ENCODE measurements around the gene FBXL14.
A peak's percentile ranks its signal among the peaks of the same experiment; 100 is the strongest.

Gene FBXL14

DNA sequence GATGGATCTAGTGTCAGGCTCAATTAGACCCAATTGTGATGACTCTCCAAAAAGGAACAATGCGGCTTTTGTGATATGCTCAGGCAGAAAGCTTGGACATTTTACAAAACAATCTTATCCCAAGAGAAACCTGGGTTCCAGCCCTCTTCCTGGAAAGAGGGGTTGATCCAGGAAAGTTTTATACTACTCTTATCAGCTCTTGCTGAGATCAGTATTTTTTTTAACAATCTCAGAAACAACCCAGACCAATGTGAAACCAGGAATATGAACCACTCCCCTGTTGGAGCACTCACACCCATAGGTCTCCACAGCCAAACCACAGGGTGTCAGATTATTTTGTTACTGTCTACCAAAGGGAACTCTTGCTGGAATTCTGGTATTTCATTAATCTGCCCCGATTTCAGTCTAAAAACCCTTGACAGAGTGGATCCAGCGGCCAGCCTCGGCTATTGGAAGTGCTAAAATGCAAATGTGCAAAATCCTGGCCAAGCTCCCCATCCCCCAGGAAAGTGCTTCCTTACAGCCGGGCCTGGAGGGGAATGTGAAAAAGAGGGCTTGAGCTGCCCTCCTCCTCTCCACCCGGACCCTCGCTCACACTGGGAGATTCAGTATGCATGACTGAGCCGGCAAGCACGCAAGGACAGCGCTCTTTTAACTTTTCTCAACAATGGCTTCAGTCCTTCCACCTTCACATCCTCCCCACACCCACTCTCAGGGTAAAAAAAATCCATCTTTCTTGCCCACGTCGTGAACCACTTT, 4.0 kb downstream of the FBXL14 start:
- DNase-seq (ENCODE audit: low spot score) = no peak
- TF ChIP-seq, protein P1, sequence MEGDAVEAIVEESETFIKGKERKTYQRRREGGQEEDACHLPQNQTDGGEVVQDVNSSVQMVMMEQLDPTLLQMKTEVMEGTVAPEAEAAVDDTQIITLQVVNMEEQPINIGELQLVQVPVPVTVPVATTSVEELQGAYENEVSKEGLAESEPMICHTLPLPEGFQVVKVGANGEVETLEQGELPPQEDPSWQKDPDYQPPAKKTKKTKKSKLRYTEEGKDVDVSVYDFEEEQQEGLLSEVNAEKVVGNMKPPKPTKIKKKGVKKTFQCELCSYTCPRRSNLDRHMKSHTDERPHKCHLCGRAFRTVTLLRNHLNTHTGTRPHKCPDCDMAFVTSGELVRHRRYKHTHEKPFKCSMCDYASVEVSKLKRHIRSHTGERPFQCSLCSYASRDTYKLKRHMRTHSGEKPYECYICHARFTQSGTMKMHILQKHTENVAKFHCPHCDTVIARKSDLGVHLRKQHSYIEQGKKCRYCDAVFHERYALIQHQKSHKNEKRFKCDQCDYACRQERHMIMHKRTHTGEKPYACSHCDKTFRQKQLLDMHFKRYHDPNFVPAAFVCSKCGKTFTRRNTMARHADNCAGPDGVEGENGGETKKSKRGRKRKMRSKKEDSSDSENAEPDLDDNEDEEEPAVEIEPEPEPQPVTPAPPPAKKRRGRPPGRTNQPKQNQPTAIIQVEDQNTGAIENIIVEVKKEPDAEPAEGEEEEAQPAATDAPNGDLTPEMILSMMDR (IDR thresholded peaks at IDR 0.05; ENCODE audit: extremely low read depth, missing control alignments) = no peak

DNA sequence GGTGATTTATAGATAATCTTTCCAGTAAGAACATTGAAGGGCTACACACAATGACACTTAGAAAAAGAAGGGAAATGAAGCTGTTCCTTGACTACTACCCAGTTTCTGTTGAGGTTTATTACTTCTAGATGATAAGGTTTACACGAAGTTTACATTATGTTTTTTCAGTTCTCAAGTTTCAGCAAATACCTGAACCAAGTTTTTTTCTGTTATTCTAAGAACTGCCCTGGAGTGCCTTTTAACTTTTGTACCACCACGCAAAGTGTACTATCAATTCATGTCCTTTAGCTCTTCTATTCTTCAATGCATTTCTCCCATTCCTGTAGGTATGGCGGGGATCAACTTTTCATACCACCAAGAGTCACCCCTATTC, 5.8 kb downstream of the FBXL14 start:
- DNase-seq (ENCODE audit: low spot score) = no peak
- TF ChIP-seq, protein P1 (IDR thresholded peaks at IDR 0.05; ENCODE audit: extremely low read depth, missing control alignments) = no peak

DNA sequence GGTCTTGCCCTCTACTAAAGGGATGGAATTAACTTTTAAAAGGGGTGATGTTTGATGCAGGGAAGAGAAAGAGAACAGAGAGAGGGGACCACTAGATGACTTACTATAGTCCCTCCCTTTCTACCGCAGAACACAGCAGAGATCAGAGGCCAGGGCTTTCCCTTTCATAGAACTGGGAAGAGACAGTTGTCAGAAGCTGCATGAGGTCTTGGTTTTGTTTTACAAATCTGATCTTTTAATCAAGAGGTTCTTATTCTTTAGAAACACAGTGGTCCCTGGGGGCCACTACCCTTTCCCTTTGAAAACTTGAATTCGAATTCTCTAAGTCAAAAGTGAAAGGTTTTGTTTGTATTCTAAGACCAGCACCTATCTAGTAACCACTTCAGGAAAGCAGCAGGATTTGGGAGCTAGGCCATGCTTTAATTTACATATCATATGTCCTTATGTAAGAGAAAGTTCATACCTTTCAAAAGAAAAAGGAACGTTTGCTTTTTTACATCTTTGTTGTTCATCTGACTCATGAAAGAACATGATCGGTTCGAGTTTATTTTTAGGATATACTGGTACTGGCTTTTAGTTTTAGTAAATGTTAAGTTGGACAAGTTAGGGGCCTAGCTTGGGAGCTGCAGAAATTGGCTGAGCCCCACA, 6.3 kb downstream of the FBXL14 start:
- TF ChIP-seq, protein P1 (IDR thresholded peaks at IDR 0.05; ENCODE audit: extremely low read depth, missing control alignments) = no peak
- no peak for DNase-seq (ENCODE audit: low spot score)

DNA sequence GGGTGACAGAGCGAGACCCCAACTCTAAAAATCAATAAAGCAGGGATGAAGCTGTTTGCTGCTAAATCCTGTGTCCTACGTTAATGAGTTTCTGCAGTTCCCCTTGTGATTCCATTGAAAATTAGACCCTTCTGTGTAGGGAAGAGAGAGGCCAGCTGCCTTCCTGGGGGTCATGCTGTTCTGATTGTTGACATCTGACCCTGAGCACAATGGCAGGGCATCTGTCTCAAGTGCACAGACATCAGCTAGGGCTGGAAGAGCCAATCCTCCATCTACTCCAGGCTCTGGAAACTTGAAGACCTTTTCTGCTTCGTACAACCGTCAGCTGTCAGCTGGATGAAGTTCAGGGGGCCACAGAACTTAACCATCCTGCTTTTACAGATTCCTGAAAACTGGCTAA, 10.1 kb downstream of the FBXL14 start:
- no peak for DNase-seq (ENCODE audit: low spot score)

DNA sequence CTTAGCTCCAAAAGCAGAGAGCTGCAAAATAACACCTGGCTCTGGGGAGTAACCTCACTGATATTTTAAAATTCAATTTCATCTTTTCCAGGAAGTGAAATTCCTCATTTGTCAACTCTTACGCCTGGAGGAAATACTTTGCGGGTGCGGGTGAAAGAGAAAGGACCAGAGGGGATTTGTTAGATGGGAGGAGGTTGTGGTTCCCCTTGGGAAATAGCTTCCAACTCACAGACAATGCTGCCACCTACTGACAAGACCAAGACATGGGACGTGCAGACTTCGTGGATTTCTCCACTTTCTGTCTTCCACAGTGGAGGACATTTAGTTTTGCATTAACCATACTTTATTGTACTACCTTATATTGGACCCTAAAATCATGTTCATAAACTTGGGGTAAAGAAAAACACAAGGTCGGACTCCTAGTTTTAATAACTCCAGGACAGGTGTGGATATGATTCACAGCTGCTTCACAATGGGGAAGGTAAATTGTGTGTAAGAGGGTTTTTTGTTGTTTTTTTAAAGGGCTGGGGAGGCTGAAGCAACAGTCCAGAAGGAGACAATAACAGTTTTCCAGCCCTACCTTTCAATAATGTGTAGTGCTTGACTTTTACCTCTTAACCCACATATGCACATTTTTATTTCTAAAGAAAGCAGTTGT, 10.8 kb downstream of the FBXL14 start:
- peak; percentile 81 for DNase-seq (ENCODE audit: low spot score)
- TF ChIP-seq, protein P1 (IDR thresholded peaks at IDR 0.05; ENCODE audit: extremely low read depth, missing control alignments) = peak; percentile 66

More for the DNA sequence above, 10.1 kb downstream of the FBXL14 start:
- TF ChIP-seq, protein P1 (IDR thresholded peaks at IDR 0.05; ENCODE audit: extremely low read depth, missing control alignments) = no peak

DNA sequence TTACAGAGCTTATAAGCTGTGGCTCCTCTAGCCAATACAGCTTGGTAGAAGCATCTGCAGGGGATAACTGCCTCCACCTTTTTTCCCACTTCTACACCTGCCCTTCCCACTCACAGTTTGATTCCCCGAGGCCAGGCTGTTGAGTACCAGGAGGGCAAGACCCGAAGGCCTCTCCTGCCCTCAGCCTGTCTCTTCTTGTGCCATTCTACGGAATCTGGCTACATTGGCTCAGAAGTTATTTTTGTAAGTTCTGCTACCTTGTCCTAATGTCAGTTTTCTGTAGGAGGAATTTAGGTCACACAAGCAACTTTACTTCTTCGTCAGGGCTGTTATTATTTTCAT, 11.7 kb downstream of the FBXL14 start:
- TF ChIP-seq, protein P1 (IDR thresholded peaks at IDR 0.05; ENCODE audit: extremely low read depth, missing control alignments) = no peak
- no peak for DNase-seq (ENCODE audit: low spot score)

All from GM20000 (cell line).